GM23338 (cell line): Measurements from ENCODE around the gene NEIL1. TPM values are rescaled to one million over a fixed set of nuclear protein-coding genes. Genes with fewer than 3 reads are reported as not detected.

Source experiments
- ATAC-seq: fragments of 200-7000 bp; cut with Tn5 transposase; 3 replicates; pipeline ENCODE4 v1.9.1; 2020
- DNase-seq: peaks from one replicate; pipeline ENCODE4 v3.0.0-alpha.2; 2015; ENCODE audit warnings: low spot score
- H2AFZ ChIP-seq: fragments of 200-600 bp; sonication (generic); 2 replicates; pipeline ENCODE4 v1.8.0; 2016; ENCODE audit warnings: antibody characterized with exemption, mild to moderate bottlenecking, moderate library complexity
- H3F3A ChIP-seq: fragments of 200-600 bp; sonication (generic); replicated peaks from 2 replicates; pipeline ENCODE4 v1.8.0; 2017; ENCODE audit warnings: antibody characterized with exemption, mixed run types, low read depth
- H3K27ac ChIP-seq: fragments of 200-600 bp; sonication (generic); 2 replicates; pipeline ENCODE4 v1.6.1; 2016; ENCODE audit warnings: low read depth
- H3K27me3 ChIP-seq: fragments of 200-600 bp; sonication (generic); 2 replicates; pipeline ENCODE4 v1.8.0; 2016; ENCODE audit warnings: mild to moderate bottlenecking, mixed run types, moderate library complexity; ENCODE audit not compliant: insufficient read depth
- H3K36me3 ChIP-seq: fragments of 200-600 bp; sonication (generic); 2 replicates; pipeline ENCODE4 v1.8.0; 2016; ENCODE audit warnings: mild to moderate bottlenecking; ENCODE audit not compliant: insufficient read depth
- H3K4me1 ChIP-seq: fragments of 200-600 bp; sonication (generic); 2 replicates; pipeline ENCODE4 v1.8.0; 2016; ENCODE audit warnings: mild to moderate bottlenecking, moderate library complexity; ENCODE audit not compliant: insufficient read depth
- H3K4me2 ChIP-seq: fragments of 200-600 bp; sonication (generic); 2 replicates; pipeline ENCODE4 v1.7.1; 2017; ENCODE audit warnings: mixed run types
- H3K4me3 ChIP-seq: fragments of 200-600 bp; sonication (generic); 2 replicates; pipeline ENCODE4 v1.6.1; 2016; ENCODE audit warnings: mixed run types
- H3K79me2 ChIP-seq: fragments of 200-600 bp; sonication (generic); replicated peaks from 2 replicates; pipeline ENCODE4 v1.8.0; 2017; ENCODE audit warnings: mild to moderate bottlenecking; ENCODE audit not compliant: insufficient read depth
- H3K9me2 ChIP-seq: fragments of 200-600 bp; sonication (generic); 2 replicates; pipeline ENCODE4 v1.8.0; 2017; ENCODE audit not compliant: insufficient read depth
- H4K20me1 ChIP-seq: fragments of 200-600 bp; sonication (generic); replicated peaks from 2 replicates; pipeline ENCODE4 v1.8.0; 2017; ENCODE audit warnings: mild to moderate bottlenecking; ENCODE audit not compliant: insufficient read depth
- H3K27ac Mint-ChIP-seq: 2 replicates; pipeline ENCODE4 v1.8.0; 2020; ENCODE audit warnings: inconsistent platforms, mild to moderate bottlenecking, moderate library complexity, mixed read lengths
- H3K27me3 Mint-ChIP-seq: 3 replicates; pipeline ENCODE4 v1.8.0; 2022; ENCODE audit warnings: low read depth, mild to moderate bottlenecking, moderate library complexity, mixed read lengths, inconsistent platforms; ENCODE audit not compliant: insufficient read depth, poor library complexity
- H3K36me3 Mint-ChIP-seq: 3 replicates; pipeline ENCODE4 v1.8.0; 2021; ENCODE audit warnings: low read depth, mild to moderate bottlenecking, inconsistent platforms, moderate library complexity, mixed read lengths
- H3K4me1 Mint-ChIP-seq: 3 replicates; pipeline ENCODE4 v1.8.0; 2020; ENCODE audit warnings: mild to moderate bottlenecking, inconsistent platforms, mixed read lengths
- H3K4me3 Mint-ChIP-seq: 3 replicates; pipeline ENCODE4 v1.8.0; 2021; ENCODE audit warnings: moderate library complexity, mild to moderate bottlenecking, inconsistent platforms, mixed read lengths
- H3K9me3 Mint-ChIP-seq: 3 replicates; pipeline ENCODE4 v1.8.0; 2020; ENCODE audit warnings: moderate library complexity, mild to moderate bottlenecking, inconsistent platforms, mixed read lengths
- EZH2 ChIP-seq: fragments of 200-600 bp; sonication (generic); IDR thresholded peaks from one replicate; pipeline ENCODE4 v1.8.0; 2017; ENCODE audit warnings: antibody characterized with exemption, mild to moderate bottlenecking, low read depth; ENCODE audit not compliant: unreplicated experiment
- NANOG ChIP-seq: IDR thresholded peaks from 2 replicates; pipeline ENCODE4 v1.6.1; 2016; ENCODE audit warnings: antibody characterized with exemption, borderline replicate concordance
- POLR2AphosphoS5 ChIP-seq: IDR thresholded peaks from 2 replicates; pipeline ENCODE4 v1.6.1; 2016; ENCODE audit warnings: antibody characterized with exemption, low read depth
- STAT1 ChIP-seq: IDR thresholded peaks from one replicate; pipeline ENCODE4 v1.6.1; 2016; ENCODE audit warnings: antibody characterized with exemption; ENCODE audit not compliant: unreplicated experiment
- ZNF114 ChIP-seq: fragments of 250-450 bp; sonication (Bioruptor Pico); IDR thresholded peaks from 2 replicates; pipeline ENCODE4 v1.5.0; 2020; ENCODE audit warnings: mild to moderate bottlenecking, moderate library complexity
- ZNF331 ChIP-seq: fragments of 250-450 bp; sonication (Bioruptor Pico); IDR thresholded peaks from 2 replicates; pipeline ENCODE4 v1.5.0; 2020; ENCODE audit warnings: low read depth, mild to moderate bottlenecking, moderate library complexity
- polyA plus RNA-seq: library from polyadenylated mRNA; unstranded; fragments of >200 nt; fragmentation: Nextera tagmentation; extraction: Ambion mirVana; gene quantifications from 2 replicates; pipeline ENCODE4 v1.2.1, GENCODE V29; 2016
- total RNA-seq: library from RNA; depleted of rRNA; stranded (reverse); fragments of >200 nt; shearing (Covaris generic); gene quantifications from 2 replicates; pipeline ENCODE4 v1.2.3, GENCODE V29; 2014
- TF ChIP-seq, protein P1 (sequence below): IDR thresholded peaks from 2 replicates; pipeline ENCODE4 v1.6.1; 2016; ENCODE audit warnings: antibody characterized with exemption
- TF ChIP-seq, protein P2 (sequence below), 2 experiments: fragments of 200-600 bp in 1 of 2; sonication (generic) in 1 of 2; conservative IDR thresholded peaks; 2 replicates each; pipeline versions ENCODE4 v1.5.1 to v1.6.1; 2016 to 2017; ENCODE audit warnings: antibody characterized with exemption in 2 of 2, low read depth in 2 of 2, mild to moderate bottlenecking in 2 of 2, moderate library complexity in 1 of 2
- TF ChIP-seq, protein P3 (sequence below): IDR thresholded peaks from one replicate; pipeline ENCODE4 v1.6.1; 2018; ENCODE audit warnings: antibody characterized with exemption; ENCODE audit not compliant: unreplicated experiment

NEIL1 gene
- total and polyA plus RNA-seq, 2 experiments from 2014 or later: 6.2 to 17.0 TPM

DNA sequence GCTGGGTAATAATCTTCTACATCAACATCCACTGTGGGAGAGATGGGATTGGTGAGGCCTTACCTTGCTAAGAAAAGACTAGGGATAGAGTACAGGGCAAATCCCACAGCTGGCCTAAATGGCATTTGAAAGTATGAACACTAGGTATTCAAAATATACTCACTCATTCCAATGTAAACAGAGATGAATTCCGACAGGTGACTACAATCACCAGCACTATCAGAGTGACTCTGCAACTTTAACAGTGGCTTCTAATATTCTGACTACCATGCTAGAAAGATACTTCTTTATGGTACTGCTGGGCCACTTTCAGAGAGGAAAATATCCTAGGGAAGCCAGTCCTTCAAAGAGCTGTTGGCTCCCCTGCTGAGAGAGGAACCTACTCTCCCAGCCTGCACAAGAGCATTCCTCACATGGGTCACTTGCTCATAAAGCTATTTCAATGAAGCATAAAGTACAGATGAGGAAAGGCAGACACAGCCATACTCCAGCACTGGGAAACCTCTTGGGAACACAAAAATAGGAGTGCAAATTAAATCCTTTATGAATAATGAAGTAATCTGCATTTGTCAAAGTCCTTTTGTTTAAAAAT is 43.0 kb downstream of the NEIL1 start:
- Mint-ChIP-seq H3K27me3 (no peaks in the 10 kb centered on the region), H3K4me3 (no peak overlapping the region), H3K9me3 (no peaks in the 10 kb centered on the region), H3K4me1 (no peaks in the 10 kb centered on the region), H3K27ac (no peak overlapping the region), H3K36me3 (peaks cover 84% of the 10 kb centered on the region)
- no peak overlapping the region for H3K27ac ChIP-seq
- peaks cover 66% of the 10 kb centered on the region for H3K36me3 ChIP-seq
- no peak overlapping the region for H3K4me2 ChIP-seq
- H4K20me1 ChIP-seq: peaks cover 26% of the 10 kb centered on the region; the same call in 1 of the 2 replicates
- no peaks in the 10 kb centered on the region for H3K9me2 ChIP-seq
- H3K4me3 ChIP-seq: no peak overlapping the region
- no peak for TF ChIP-seq ZNF331 (CRISPR knock-in tag)
- TF ChIP-seq, protein P1, sequence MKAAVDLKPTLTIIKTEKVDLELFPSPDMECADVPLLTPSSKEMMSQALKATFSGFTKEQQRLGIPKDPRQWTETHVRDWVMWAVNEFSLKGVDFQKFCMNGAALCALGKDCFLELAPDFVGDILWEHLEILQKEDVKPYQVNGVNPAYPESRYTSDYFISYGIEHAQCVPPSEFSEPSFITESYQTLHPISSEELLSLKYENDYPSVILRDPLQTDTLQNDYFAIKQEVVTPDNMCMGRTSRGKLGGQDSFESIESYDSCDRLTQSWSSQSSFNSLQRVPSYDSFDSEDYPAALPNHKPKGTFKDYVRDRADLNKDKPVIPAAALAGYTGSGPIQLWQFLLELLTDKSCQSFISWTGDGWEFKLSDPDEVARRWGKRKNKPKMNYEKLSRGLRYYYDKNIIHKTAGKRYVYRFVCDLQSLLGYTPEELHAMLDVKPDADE: no peak
- TF ChIP-seq EZH2: no peak
- TF ChIP-seq POLR2AphosphoS5: no peak
- no peak for TF ChIP-seq STAT1
- no peak for TF ChIP-seq ZNF114
- TF ChIP-seq, protein P2, sequence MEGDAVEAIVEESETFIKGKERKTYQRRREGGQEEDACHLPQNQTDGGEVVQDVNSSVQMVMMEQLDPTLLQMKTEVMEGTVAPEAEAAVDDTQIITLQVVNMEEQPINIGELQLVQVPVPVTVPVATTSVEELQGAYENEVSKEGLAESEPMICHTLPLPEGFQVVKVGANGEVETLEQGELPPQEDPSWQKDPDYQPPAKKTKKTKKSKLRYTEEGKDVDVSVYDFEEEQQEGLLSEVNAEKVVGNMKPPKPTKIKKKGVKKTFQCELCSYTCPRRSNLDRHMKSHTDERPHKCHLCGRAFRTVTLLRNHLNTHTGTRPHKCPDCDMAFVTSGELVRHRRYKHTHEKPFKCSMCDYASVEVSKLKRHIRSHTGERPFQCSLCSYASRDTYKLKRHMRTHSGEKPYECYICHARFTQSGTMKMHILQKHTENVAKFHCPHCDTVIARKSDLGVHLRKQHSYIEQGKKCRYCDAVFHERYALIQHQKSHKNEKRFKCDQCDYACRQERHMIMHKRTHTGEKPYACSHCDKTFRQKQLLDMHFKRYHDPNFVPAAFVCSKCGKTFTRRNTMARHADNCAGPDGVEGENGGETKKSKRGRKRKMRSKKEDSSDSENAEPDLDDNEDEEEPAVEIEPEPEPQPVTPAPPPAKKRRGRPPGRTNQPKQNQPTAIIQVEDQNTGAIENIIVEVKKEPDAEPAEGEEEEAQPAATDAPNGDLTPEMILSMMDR (conservative IDR thresholded peaks at IDR 0.05; ENCODE audit: low read depth in 2 of 2): no peak
- TF ChIP-seq, protein P3, sequence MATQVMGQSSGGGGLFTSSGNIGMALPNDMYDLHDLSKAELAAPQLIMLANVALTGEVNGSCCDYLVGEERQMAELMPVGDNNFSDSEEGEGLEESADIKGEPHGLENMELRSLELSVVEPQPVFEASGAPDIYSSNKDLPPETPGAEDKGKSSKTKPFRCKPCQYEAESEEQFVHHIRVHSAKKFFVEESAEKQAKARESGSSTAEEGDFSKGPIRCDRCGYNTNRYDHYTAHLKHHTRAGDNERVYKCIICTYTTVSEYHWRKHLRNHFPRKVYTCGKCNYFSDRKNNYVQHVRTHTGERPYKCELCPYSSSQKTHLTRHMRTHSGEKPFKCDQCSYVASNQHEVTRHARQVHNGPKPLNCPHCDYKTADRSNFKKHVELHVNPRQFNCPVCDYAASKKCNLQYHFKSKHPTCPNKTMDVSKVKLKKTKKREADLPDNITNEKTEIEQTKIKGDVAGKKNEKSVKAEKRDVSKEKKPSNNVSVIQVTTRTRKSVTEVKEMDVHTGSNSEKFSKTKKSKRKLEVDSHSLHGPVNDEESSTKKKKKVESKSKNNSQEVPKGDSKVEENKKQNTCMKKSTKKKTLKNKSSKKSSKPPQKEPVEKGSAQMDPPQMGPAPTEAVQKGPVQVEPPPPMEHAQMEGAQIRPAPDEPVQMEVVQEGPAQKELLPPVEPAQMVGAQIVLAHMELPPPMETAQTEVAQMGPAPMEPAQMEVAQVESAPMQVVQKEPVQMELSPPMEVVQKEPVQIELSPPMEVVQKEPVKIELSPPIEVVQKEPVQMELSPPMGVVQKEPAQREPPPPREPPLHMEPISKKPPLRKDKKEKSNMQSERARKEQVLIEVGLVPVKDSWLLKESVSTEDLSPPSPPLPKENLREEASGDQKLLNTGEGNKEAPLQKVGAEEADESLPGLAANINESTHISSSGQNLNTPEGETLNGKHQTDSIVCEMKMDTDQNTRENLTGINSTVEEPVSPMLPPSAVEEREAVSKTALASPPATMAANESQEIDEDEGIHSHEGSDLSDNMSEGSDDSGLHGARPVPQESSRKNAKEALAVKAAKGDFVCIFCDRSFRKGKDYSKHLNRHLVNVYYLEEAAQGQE: no peak
- no peak for DNase-seq
- H3F3A ChIP-seq: peaks cover 8% of the 10 kb centered on the region; the same call in 1 of the 2 replicates
- no peaks in the 10 kb centered on the region for H3K4me1 ChIP-seq
- ATAC-seq: no peak
- H2AFZ ChIP-seq: no peak overlapping the region
- no peaks in the 10 kb centered on the region for H3K27me3 ChIP-seq
- no peaks in the 10 kb centered on the region for H3K79me2 ChIP-seq

DNA sequence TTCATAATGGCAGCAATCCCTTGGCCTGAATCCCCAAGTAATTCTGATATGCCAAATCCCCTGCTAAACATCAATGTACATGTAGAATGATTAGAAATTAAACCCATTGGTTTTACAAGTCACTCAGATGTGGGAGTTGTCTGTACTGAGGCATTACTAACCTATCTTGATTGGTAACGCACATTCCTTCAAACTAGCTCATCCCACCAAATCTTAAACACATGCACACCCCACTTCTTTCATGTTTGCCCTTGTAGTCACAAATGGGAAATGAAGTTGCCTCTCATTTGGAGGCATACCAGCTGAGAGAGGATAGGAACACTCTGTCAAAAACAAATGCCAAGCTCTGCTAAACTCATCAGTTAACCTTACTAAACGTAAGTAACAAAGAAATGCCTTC is 50.7 kb downstream of the NEIL1 start:
- Histone ChIP-seq H4K20me1 (peaks cover 34% of the 10 kb centered on the region), H3K79me2 (peaks cover 7% of the 10 kb centered on the region; the same call in 1 of the 2 replicates), H3K27ac (peak overlapping the region; percentile 50; the same call in 1 of the 2 replicates), H3K4me1 (no peaks in the 10 kb centered on the region), H3K4me2 (no peak overlapping the region), H3K36me3 (peaks cover 78% of the 10 kb centered on the region), H2AFZ (no peak overlapping the region), H3F3A (0 out of 2 replicates have a peak, but pooled peaks cover 5% of the 10 kb centered on the region), H3K27me3 (no peaks in the 10 kb centered on the region), H3K4me3 (no peak overlapping the region), H3K9me2 (no peaks in the 10 kb centered on the region)
- H3K4me3 Mint-ChIP-seq: no peak overlapping the region
- peaks cover 83% of the 10 kb centered on the region for H3K36me3 Mint-ChIP-seq
- H3K27ac Mint-ChIP-seq: no peak overlapping the region
- TF ChIP-seq EZH2 (no peak), ZNF114 (no peak), POLR2AphosphoS5 (no peak), NANOG (no peak), ZNF331 (CRISPR knock-in tag) (no peak)
- TF ChIP-seq, protein P3: no peak
- TF ChIP-seq, protein P2 (conservative IDR thresholded peaks at IDR 0.05; ENCODE audit: low read depth in 2 of 2): no peak
- no peak for DNase-seq
- H3K4me1 Mint-ChIP-seq: no peaks in the 10 kb centered on the region
- H3K27me3 Mint-ChIP-seq: no peaks in the 10 kb centered on the region
- H3K9me3 Mint-ChIP-seq: no peaks in the 10 kb centered on the region
- ATAC-seq: no peak
